Liver (tissue), 9 donors: ENCODE data around the gene CYP26C1. TPM values are rescaled to one million over a fixed set of nuclear protein-coding genes. Genes with fewer than 3 reads are reported as not detected.

Experiments
- DNase-seq: peaks from one replicate; pipeline ENCODE4 v3.0.0-alpha.2; 2017; ENCODE audit warnings: low spot score
- H3K27ac ChIP-seq, 2 donors: one replicate each; pipeline ENCODE4 v1.7.0; 2013; ENCODE audit warnings: inconsistent platforms in 2 of 2, low read length in 2 of 2, control low read depth in 1 of 2, low read depth in 1 of 2, mild to moderate bottlenecking in 1 of 2
- H3K27me3 ChIP-seq, 4 donors: one replicate each; pipeline versions ENCODE4 v1.6.1 to v1.7.0; 2013; ENCODE audit warnings: low read length in 3 of 4, inconsistent platforms in 1 of 4, mild to moderate bottlenecking in 1 of 4, moderate library complexity in 1 of 4; ENCODE audit not compliant: control insufficient read depth in 4 of 4, insufficient read depth in 4 of 4
- H3K36me3 ChIP-seq, 4 donors: one replicate each; pipeline versions ENCODE4 v1.6.1 to v1.7.0; 2013; ENCODE audit warnings: low read length in 3 of 4, mild to moderate bottlenecking in 3 of 4, low read depth in 1 of 4, moderate library complexity in 1 of 4; ENCODE audit not compliant: control insufficient read depth in 4 of 4, insufficient read depth in 3 of 4
- H3K4me1 ChIP-seq, 4 donors: one replicate each; pipeline versions ENCODE4 v1.6.1 to v1.7.0; 2013; ENCODE audit warnings: low read length in 3 of 4, mild to moderate bottlenecking in 3 of 4, moderate library complexity in 1 of 4; ENCODE audit not compliant: control insufficient read depth in 4 of 4, insufficient read depth in 4 of 4
- H3K4me3 ChIP-seq, 3 donors: one replicate each; pipeline versions ENCODE4 v1.6.1 to v1.7.0; 2013; ENCODE audit warnings: low read length in 3 of 3, control low read depth in 1 of 3, low read depth in 1 of 3, mild to moderate bottlenecking in 1 of 3
- H3K9ac ChIP-seq, 2 donors: one replicate each; pipeline ENCODE4 v1.7.0; 2013; ENCODE audit warnings: low read length in 2 of 2, mild to moderate bottlenecking in 2 of 2, moderate library complexity in 2 of 2, control low read depth in 1 of 2, low read depth in 1 of 2
- H3K9me3 ChIP-seq, 4 donors: one replicate each; pipeline versions ENCODE4 v1.6.1 to v1.7.0; 2013; ENCODE audit warnings: low read length in 3 of 4; ENCODE audit not compliant: control insufficient read depth in 4 of 4
- ATF3 ChIP-seq: IDR thresholded peaks from 2 replicates; pipeline ENCODE4 v1.6.1; 2016; ENCODE audit warnings: antibody characterized with exemption
- CTCF ChIP-seq: fragments of 150-350 bp; IDR thresholded peaks from 2 replicates; pipeline ENCODE4 v1.5.1; 2017; ENCODE audit warnings: improper control_type of control experiment, low read depth, low read length; ENCODE audit not compliant: missing input control
- EGR1 ChIP-seq, 2 donors: IDR thresholded peaks; 2 replicates each; pipeline ENCODE4 v1.6.1; 2016 to 2018; ENCODE audit warnings: antibody characterized with exemption in 2 of 2, low read depth in 2 of 2
- FOXA1 ChIP-seq: IDR thresholded peaks from 2 replicates; pipeline ENCODE4 v1.6.1; 2016; ENCODE audit warnings: antibody characterized with exemption
- FOXA2 ChIP-seq: IDR thresholded peaks from 2 replicates; pipeline ENCODE4 v1.6.1; 2016; ENCODE audit warnings: antibody characterized with exemption
- GABPA ChIP-seq, 2 donors: IDR thresholded peaks in 1 of 2; conservative IDR thresholded peaks in 1 of 2; 2 replicates each; pipeline ENCODE4 v1.6.1; 2016; ENCODE audit warnings: antibody characterized with exemption in 2 of 2, mild to moderate bottlenecking in 1 of 2, moderate library complexity in 1 of 2
- HNF4A ChIP-seq, 2 donors: conservative IDR thresholded peaks; 2 replicates each; pipeline ENCODE4 v1.6.1; 2016; ENCODE audit warnings: antibody characterized with exemption in 2 of 2, mild to moderate bottlenecking in 2 of 2
- HNF4G ChIP-seq: IDR thresholded peaks from 2 replicates; pipeline ENCODE4 v1.6.1; 2016; ENCODE audit warnings: antibody characterized with exemption
- JUND ChIP-seq, 2 donors: IDR thresholded peaks; 2 replicates each; pipeline ENCODE4 v1.6.1; 2016; ENCODE audit warnings: antibody characterized with exemption in 2 of 2
- MAX ChIP-seq: IDR thresholded peaks from 2 replicates; pipeline ENCODE4 v1.6.1; 2016; ENCODE audit warnings: antibody characterized with exemption
- NR2F2 ChIP-seq: IDR thresholded peaks from 2 replicates; pipeline ENCODE4 v1.6.1; 2016; ENCODE audit warnings: antibody characterized with exemption
- RAD21 ChIP-seq, 2 donors: IDR thresholded peaks; 2 replicates each; pipeline ENCODE4 v1.6.1; 2016; ENCODE audit warnings: antibody characterized with exemption in 2 of 2, mild to moderate bottlenecking in 2 of 2
- REST ChIP-seq: IDR thresholded peaks from 2 replicates; pipeline ENCODE4 v1.6.1; 2016; ENCODE audit warnings: antibody characterized with exemption, mild to moderate bottlenecking
- RXRA ChIP-seq, 2 donors: IDR thresholded peaks; 2 replicates each; pipeline ENCODE4 v1.6.1; 2017 to 2018; ENCODE audit warnings: antibody characterized with exemption in 2 of 2, mild to moderate bottlenecking in 1 of 2
- SP1 ChIP-seq: IDR thresholded peaks from 2 replicates; pipeline ENCODE4 v1.6.1; 2018; ENCODE audit warnings: antibody characterized with exemption, mild to moderate bottlenecking
- TAF1 ChIP-seq: conservative IDR thresholded peaks from 2 replicates; pipeline ENCODE4 v1.6.1; 2016; ENCODE audit warnings: antibody characterized with exemption, mild to moderate bottlenecking
- YY1 ChIP-seq: IDR thresholded peaks from 2 replicates; pipeline ENCODE4 v1.6.1; 2016; ENCODE audit warnings: antibody characterized with exemption, mild to moderate bottlenecking
- ZBTB33 ChIP-seq: IDR thresholded peaks from 2 replicates; pipeline ENCODE4 v1.6.1; 2016; ENCODE audit warnings: antibody characterized with exemption
- WGBS: extraction: QIAGEN DNeasy Blood & Tissue Kit; methylation state at CpG from one replicate; pipeline ENCODE4 v1.1.7; 2013; 5-methylcytosine and 5-hydroxymethylcytosine counted together
- polyA plus RNA-seq, 2 donors: library from polyadenylated mRNA; stranded (reverse) in 1 of 2; unstranded in 1 of 2; fragments of 200-250 nt in 1 of 2; fragments of >200 nt in 1 of 2; fragmentation: Nextera tagmentation in 1 of 2; extraction: Ambion mirVana in 1 of 2; gene quantifications; one replicate each; pipeline versions ENCODE4 v1.2.1 to v1.2.3, GENCODE V29; 2013 to 2015
- total RNA-seq, 2 donors: library from RNA; depleted of rRNA; stranded (reverse); fragments of >200 nt; gene quantifications; one replicate each; pipeline ENCODE4 v1.2.3, GENCODE V29; 2014
- donor health status: healthy.
- donor health status: healthy.
- donor health status: healthy.
- donor health status: healthy.
- donor health status: healthy.

CYP26C1 gene
- total and polyA plus RNA-seq, 4 donors, result 0.09 to 0.25 TPM; not detected in 2

- TF ChIP-seq FOXA2, result no peak
- no peak for TF ChIP-seq GABPA (IDR thresholded peaks at IDR 0.05 in 1 of 2, conservative IDR thresholded peaks at IDR 0.05 in 1 of 2)
- no peak for TF ChIP-seq RXRA (IDR thresholded peaks at IDR 0.05)
- TF ChIP-seq ZBTB33, result no peak
- TF ChIP-seq TAF1, result no peak
- no peak for TF ChIP-seq HNF4G
- no peak for TF ChIP-seq NR2F2
- TF ChIP-seq JUND (IDR thresholded peaks at IDR 0.05), result no peak
- no peak for TF ChIP-seq ATF3
- TF ChIP-seq SP1, result no peak
- no peak for TF ChIP-seq EGR1 (IDR thresholded peaks at IDR 0.05; ENCODE audit: low read depth in 2 of 2)
- no peak for TF ChIP-seq RAD21 (IDR thresholded peaks at IDR 0.05)
- no peak for TF ChIP-seq HNF4A (conservative IDR thresholded peaks at IDR 0.05)
- no peak for TF ChIP-seq FOXA1
- no peak for TF ChIP-seq YY1
- Histone ChIP-seq H3K4me3 (no peak overlapping the region), H3K27me3 (no peaks in the 10 kb centered on the region), H3K4me1 (peaks cover 0 to 16% (median 8%) of the 10 kb centered on the region in 4 donors), H3K36me3 (no peaks in the 10 kb centered on the region), H3K9ac (no peak overlapping the region), H3K9me3 (no peaks in the 10 kb centered on the region), H3K27ac (no peak overlapping the region)
- no peak for DNase-seq
Observed at GRCh38 chr10:93027508-93027907, 33.1 kb upstream of the CYP26C1 start.

GRCh38 chr10:93028883-93029282 is 31.7 kb upstream of the CYP26C1 start:
- H3K9me3 ChIP-seq, result no peaks in the 10 kb centered on the region
- H3K4me3 ChIP-seq, result no peak overlapping the region
- H3K9ac ChIP-seq, result no peak overlapping the region
- peaks cover 0 to 22% (median 17%) of the 10 kb centered on the region in 4 donors for H3K4me1 ChIP-seq
- no peak for TF ChIP-seq HNF4G
- WGBS, result 88% methylated on average over 2 of the region's 2 CpGs
- H3K36me3 ChIP-seq, result no peaks in the 10 kb centered on the region
- no peak for DNase-seq
- H3K27me3 ChIP-seq, result no peaks in the 10 kb centered on the region
- no peak overlapping the region for H3K27ac ChIP-seq

- Histone ChIP-seq H3K27ac (no peak overlapping the region), H3K4me3 (no peak overlapping the region), H3K27me3 (no peaks in the 10 kb centered on the region), H3K36me3 (no peaks in the 10 kb centered on the region), H3K9ac (no peak overlapping the region), H3K9me3 (no peaks in the 10 kb centered on the region), H3K4me1 (peaks cover 0 to 24% (median 18%) of the 10 kb centered on the region in 4 donors)
- no peak for DNase-seq
- TF ChIP-seq EGR1 (IDR thresholded peaks at IDR 0.05; ENCODE audit: low read depth in 2 of 2) (no peak), HNF4A (conservative IDR thresholded peaks at IDR 0.05) (no peak), ATF3 (no peak), YY1 (no peak), RXRA (IDR thresholded peaks at IDR 0.05) (no peak), NR2F2 (no peak), FOXA1 (no peak), HNF4G (no peak), GABPA (IDR thresholded peaks at IDR 0.05 in 1 of 2, conservative IDR thresholded peaks at IDR 0.05 in 1 of 2) (no peak), CTCF (no peak), MAX (no peak), ZBTB33 (no peak), RAD21 (IDR thresholded peaks at IDR 0.05) (no peak), REST (no peak), FOXA2 (no peak), SP1 (no peak), TAF1 (no peak)
Observed at GRCh38 chr10:93030409-93030808, 30.2 kb upstream of the CYP26C1 start.
